ENCODE data around the gene FNDC11. TPM values are rescaled to one million over a fixed set of nuclear protein-coding genes. Genes with fewer than 3 reads are reported as not detected.

FNDC11 gene
- total RNA-seq, 1 experiment from 2014 or later, result 1.8 TPM

GRCh38 chr20:63579017-63579694, 25.2 kb downstream of the FNDC11 start:
- peak; percentile 39 for DNase-seq (ENCODE audit: low read depth)

- peak; percentile 66 for DNase-seq (ENCODE audit: low read depth)
These were observed 27.0 kb downstream of the FNDC11 start for GRCh38 chr20:63580796-63581461.

- no peak for DNase-seq (ENCODE audit: low read depth)
These were observed 28.6 kb downstream of the FNDC11 start for GRCh38 chr20:63582382-63583063.

- DNase-seq (ENCODE audit: low read depth), result no peak
These were observed 31.9 kb downstream of the FNDC11 start for GRCh38 chr20:63585616-63586565.

GRCh38 chr20:63586797-63587196, 32.8 kb downstream of the FNDC11 start:
- no peak for DNase-seq (ENCODE audit: low read depth)

GRCh38 chr20:63587256-63587655, 33.3 kb downstream of the FNDC11 start:
- DNase-seq (ENCODE audit: low read depth), result no peak

- DNase-seq (ENCODE audit: low read depth), result no peak
These were observed 34.0 kb downstream of the FNDC11 start for GRCh38 chr20:63587776-63588591.

- DNase-seq (ENCODE audit: low read depth), result no peak
These were observed 34.7 kb downstream of the FNDC11 start for GRCh38 chr20:63588641-63589041.

GRCh38 chr20:63589261-63590217, 35.6 kb downstream of the FNDC11 start:
- no peak for DNase-seq (ENCODE audit: low read depth)

GRCh38 chr20:63590218-63591146, 36.5 kb downstream of the FNDC11 start:
- DNase-seq (ENCODE audit: low read depth), result no peak

- no peak for DNase-seq (ENCODE audit: low read depth)
These were observed 37.2 kb downstream of the FNDC11 start for GRCh38 chr20:63591147-63591533.

- no peak for DNase-seq (ENCODE audit: low read depth)
These were observed 37.9 kb downstream of the FNDC11 start for GRCh38 chr20:63591786-63592355.

GRCh38 chr20:63592661-63593060, 38.7 kb downstream of the FNDC11 start:
- DNase-seq (ENCODE audit: low read depth), result no peak

GRCh38 chr20:63594043-63594561, 40.1 kb downstream of the FNDC11 start:
- peak; percentile 96 for DNase-seq (ENCODE audit: low read depth)

- no peak for DNase-seq (ENCODE audit: low read depth)
These were observed 41.6 kb downstream of the FNDC11 start for GRCh38 chr20:63595416-63596127.

GRCh38 chr20:63596423-63596822, 42.5 kb downstream of the FNDC11 start:
- no peak for DNase-seq (ENCODE audit: low read depth)
